Measurements from ENCODE around the gene KIAA1328.
"Not testable (repeated sequence)": the region's sequence is repeated elsewhere in the genome, so short reads cannot be mapped to it uniquely, and the experiment has no call there.

Gene KIAA1328

DNA sequence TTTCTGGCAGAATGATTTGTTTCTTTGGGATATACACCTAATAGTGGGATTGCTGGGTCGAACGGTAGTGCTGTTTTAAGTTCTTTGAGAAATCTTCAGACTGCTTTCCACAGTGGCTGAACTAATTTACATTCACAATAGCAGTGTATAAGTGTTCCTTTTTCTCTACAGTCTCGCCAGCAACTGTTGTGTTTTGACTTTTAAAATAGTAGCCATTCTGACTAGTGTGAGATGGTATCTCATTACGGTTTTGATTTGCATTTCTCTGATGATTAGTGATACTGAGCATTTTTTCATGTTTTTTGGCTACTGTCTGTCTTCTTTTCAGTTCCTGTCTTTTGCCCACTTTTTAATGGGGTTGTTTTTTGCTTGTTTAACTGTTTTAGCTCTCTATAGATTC lies 306.2 kb downstream of the KIAA1328 start:
- DNase-seq (ENCODE audit: low read depth in 1 of 2, low spot score in 1 of 2) = no peak

GRCh38 chr18:37138456-37138855 lies 309.5 kb downstream of the KIAA1328 start:
- no peak for DNase-seq (ENCODE audit: low read depth in 1 of 2, low spot score in 1 of 2)

GRCh38 chr18:37139876-37140275 lies 310.9 kb downstream of the KIAA1328 start:
- no peak for DNase-seq (ENCODE audit: low read depth in 1 of 2, low spot score in 1 of 2)

DNA sequence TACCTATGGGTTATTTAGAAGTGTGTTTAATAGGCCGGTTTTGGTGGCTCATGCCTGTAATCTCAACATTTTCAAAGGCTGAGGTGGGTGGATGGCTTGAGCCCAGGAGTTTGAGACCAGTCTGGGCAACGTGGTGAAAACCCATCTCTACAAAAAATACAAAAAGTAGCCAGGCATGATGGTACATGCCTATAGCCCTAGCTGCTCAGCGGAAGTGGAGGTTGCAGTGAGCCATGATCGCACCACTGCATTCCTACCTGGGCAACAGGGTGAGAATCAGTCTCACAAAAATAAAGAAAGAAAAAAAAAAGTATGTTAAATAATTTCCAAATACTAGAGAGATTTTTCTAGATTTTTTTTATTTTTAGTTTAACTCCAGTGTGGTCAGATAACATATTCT lies 316.0 kb downstream of the KIAA1328 start:
- DNase-seq (ENCODE audit: low read depth in 1 of 2, low spot score in 1 of 2) = no peak

GRCh38 chr18:37156330-37156942 lies 327.5 kb downstream of the KIAA1328 start:
- DNase-seq (ENCODE audit: low read depth in 1 of 2, low spot score in 1 of 2) = no peak

GRCh38 chr18:37160038-37160820 lies 331.3 kb downstream of the KIAA1328 start:
- no peak for DNase-seq (ENCODE audit: low read depth in 1 of 2, low spot score in 1 of 2)

DNA sequence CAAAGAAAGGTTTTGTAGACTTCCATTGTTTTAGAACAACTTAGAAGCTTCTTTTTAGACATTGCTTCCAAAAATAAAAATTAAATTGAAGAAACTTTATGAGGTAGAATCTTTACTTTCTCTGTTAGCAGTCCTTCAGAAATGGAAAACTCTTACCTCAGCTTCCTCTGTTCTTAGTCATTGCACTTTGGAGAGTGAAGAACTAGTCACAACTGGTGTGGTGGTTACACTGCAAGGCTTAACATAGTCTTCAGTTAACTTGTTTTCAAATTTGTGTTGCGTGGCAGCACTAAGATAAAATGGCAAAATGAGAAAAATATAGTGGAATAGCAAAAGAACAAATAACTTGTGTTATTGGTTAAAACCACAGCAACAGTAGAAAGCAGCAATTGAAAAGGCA lies 332.6 kb downstream of the KIAA1328 start:
- no peak for DNase-seq (ENCODE audit: low read depth in 1 of 2, low spot score in 1 of 2)

DNA sequence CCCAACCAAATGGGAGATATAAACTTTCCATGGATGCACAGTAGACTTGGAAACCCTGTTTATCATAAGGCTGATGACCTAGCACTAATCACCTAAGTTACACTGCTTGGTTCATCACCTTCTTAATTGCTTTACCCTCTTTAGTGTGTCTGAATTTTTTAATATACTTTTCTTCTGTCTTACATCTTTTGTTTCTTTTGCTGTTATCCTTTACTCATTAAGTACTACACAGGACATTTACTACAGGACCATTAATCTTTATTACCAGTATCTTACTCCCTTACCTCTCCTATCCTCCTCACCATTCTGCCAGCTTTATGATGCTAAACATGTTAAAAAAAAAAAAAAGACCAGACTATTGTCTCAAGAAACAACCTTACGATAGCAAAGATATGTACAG lies 333.6 kb downstream of the KIAA1328 start:
- DNase-seq (ENCODE audit: low read depth in 1 of 2, low spot score in 1 of 2) = no peak

GRCh38 chr18:37163119-37163518 lies 334.2 kb downstream of the KIAA1328 start:
- DNase-seq (ENCODE audit: low read depth in 1 of 2, low spot score in 1 of 2) = no peak

GRCh38 chr18:37166491-37166890 lies 337.6 kb downstream of the KIAA1328 start:
- DNase-seq (ENCODE audit: low read depth in 1 of 2, low spot score in 1 of 2) = no peak

- not testable (repeated sequence) for DNase-seq (ENCODE audit: low read depth in 1 of 2, low spot score in 1 of 2)
Measured at GRCh38 chr18:37166966-37167365, 338.0 kb downstream of the KIAA1328 start.

DNA sequence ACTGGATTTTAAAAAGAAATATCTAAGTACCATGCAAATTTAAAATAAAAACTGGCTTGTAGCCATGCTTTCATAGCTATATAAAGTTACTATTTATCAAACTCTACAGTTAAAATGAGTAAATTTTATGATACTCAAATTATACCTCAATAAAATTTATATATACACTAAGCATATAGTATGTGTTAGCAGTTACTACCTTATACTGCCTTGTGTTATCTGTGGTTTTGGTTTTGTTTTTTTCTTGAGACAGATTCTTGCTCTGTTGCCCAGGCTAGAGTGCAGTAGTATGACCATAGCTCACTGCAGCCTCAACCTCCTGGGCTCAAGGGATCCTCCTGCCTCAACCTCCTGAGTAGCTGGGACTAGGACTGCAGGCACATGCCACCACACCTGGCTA lies 342.1 kb downstream of the KIAA1328 start:
- no peak for DNase-seq (ENCODE audit: low read depth in 1 of 2, low spot score in 1 of 2)

GRCh38 chr18:37173384-37173783 lies 344.5 kb downstream of the KIAA1328 start:
- no peak for DNase-seq (ENCODE audit: low read depth in 1 of 2, low spot score in 1 of 2)

DNA sequence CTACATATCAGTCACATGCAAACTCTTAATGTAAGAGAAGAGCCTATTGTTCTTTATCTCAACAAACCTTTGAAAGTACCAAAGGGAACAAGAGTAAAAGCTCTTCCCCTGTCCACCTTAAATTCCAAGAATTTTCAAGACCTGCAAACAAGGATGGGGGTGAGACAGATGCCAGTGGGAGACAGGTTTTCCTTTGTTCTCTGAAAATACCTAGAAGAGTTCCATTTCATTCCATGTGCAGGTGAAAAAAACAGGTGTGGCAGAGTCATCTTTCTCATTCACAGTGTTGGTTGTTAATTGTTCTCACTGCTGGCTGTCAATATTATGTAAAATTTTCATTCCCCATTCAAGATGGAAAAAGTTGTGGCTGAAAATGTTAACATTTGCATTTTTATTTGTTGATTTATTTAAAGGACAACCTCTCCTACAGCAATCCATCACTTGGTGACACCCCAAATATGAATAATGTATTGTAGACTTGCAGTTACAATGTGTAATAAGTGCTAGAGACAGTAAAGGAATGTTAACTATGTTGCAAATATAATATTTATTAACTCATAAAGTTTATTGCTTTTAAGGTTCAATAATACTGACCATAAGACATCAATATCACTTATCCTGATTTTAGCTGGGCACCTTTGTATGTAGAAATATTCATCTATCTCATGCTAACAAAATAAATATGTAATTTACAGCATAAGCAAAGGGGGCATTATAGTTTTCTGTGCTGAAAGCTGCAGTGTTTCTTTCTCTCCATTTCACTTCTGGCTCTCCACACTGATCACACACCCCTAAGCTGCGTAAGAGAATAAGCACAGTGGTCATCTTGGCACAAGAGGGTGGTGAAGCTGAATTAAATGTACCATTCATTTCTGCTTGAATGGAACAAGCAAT lies 347.0 kb downstream of the KIAA1328 start:
- DNase-seq (ENCODE audit: low read depth in 1 of 2, low spot score in 1 of 2) = no peak

- DNase-seq (ENCODE audit: low read depth in 1 of 2, low spot score in 1 of 2) = no peak
Measured at GRCh38 chr18:37176621-37176934, 347.7 kb downstream of the KIAA1328 start.

DNA sequence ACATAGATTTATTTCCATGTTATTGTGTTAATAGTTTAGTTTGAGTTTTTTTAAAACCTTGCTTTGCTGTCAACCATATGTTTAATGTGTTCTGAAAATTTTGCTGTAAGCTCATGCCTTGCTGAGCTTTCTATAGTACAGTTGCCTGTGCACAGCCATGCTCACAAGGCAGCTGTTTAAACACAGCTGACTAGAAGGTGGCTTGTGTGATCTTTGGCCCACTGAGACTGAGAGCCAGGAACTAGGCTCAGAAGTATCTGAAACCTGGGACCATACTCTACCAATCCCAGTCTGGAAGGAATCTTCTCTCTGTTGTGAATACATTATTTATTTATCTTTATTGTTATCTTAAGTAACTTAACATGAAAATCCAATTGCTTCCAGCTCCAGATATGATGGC lies 350.5 kb downstream of the KIAA1328 start:
- no peak for DNase-seq (ENCODE audit: low read depth in 1 of 2, low spot score in 1 of 2)

GRCh38 chr18:37180086-37180485 lies 351.2 kb downstream of the KIAA1328 start:
- DNase-seq (ENCODE audit: low read depth in 1 of 2, low spot score in 1 of 2) = no peak

- no peak for DNase-seq (ENCODE audit: low read depth in 1 of 2, low spot score in 1 of 2)
Measured at GRCh38 chr18:37182340-37183135, 353.6 kb downstream of the KIAA1328 start.

DNA sequence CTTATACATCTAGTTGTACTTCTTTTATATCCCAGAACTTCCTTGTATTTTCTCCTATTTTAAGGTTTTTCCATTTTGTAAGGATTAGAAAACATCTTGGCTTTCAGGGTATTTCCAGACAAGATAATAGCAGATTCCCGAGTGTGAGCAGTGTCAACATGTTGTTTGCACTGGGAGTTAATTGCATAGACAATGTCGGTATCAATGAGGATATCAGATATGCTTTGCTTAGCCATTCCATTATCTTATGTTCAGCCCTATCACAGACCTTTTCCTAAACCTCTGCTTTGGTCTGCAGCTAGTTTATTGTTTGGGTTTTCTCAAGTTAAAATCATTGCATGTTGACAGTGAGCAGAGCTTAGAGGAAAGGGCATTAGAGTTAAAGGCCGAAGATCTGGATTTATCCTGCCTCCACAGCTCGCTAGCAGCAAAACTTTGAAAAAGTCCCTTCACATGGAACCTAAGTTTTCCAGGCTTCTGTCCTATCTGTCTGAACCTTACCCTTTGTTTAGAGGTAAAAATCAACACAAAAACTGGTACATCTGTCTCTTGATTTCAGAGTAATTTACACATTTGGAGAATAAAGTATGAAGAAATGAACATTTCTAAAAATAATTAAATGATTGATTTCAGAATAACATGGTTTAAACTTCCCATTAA lies 355.4 kb downstream of the KIAA1328 start:
- no peak for DNase-seq (ENCODE audit: low read depth in 1 of 2, low spot score in 1 of 2)

GRCh38 chr18:37188016-37188791 lies 359.3 kb downstream of the KIAA1328 start:
- DNase-seq (ENCODE audit: low read depth in 1 of 2, low spot score in 1 of 2) = no peak

Data from activated CD4-positive, alpha-beta T cell treated with anti-CD3 and anti-CD28 coated beads, Interleukin-2, amount 50 U/mL, for 24 hours (primary cell).